ENCODE results near the gene ATG2A. TPM values are rescaled to one million over a fixed set of nuclear protein-coding genes. Genes with fewer than 3 reads are reported as not detected.

ATG2A gene
- total RNA-seq, 5 donors from 2014 or later (not counting 1 experiment from before 2014, with no cell fraction given): 50.9 to 165 (median 55.4) TPM

- no peak overlapping the region for H3K4me3 Mint-ChIP-seq
- CTCF ChIA-PET: no interaction called here
These were observed 30.3 kb upstream of the ATG2A start for GRCh38 chr11:64947208-64947814.

GRCh38 chr11:64936539-64936938, 19.5 kb upstream of the ATG2A start:
- DNase-seq (no peak), ATAC-seq (replicated peaks in 1 of 4) (no peak)
- 72% methylated on average over 4 of the region's 4 CpGs for WGBS (ENCODE audit: insufficient coverage)
- H3K4me3 ChIP-seq (ENCODE audit: control insufficient read depth in 1 of 2, extremely low read depth in 1 of 2, low read length in 1 of 2): no peak overlapping the region
- H3K27ac Mint-ChIP-seq: no peak overlapping the region
- peaks cover 2 to 6% of the 10 kb centered on the region in 2 experiments for H3K27me3 ChIP-seq (replicated peaks in 1 of 2; ENCODE audit: control insufficient read depth in 2 of 2, extremely low read depth in 1 of 2, insufficient read depth in 2 of 2, low read length in 1 of 2)
- H3K36me3 ChIP-seq (ENCODE audit: control insufficient read depth in 2 of 2, extremely low read depth in 1 of 2, insufficient read depth in 1 of 2, low read length in 1 of 2): peaks cover 14 to 17% of the 10 kb centered on the region in 2 donors
- no peaks in the 10 kb centered on the region for H3K9me3 Mint-ChIP-seq
- H3K27me3 Mint-ChIP-seq: peaks cover 2 to 4% of the 10 kb centered on the region in 2 donors
- no peak overlapping the region for H3K27ac ChIP-seq (ENCODE audit: low read length)
- CTCF ChIA-PET: no interaction called here
- POLR2A ChIA-PET: no interaction called here
- no peaks in the 10 kb centered on the region for H3K4me1 Mint-ChIP-seq
- H3K9me3 ChIP-seq: no peaks in the 10 kb centered on the region
- no peaks in the 10 kb centered on the region for H3K4me1 ChIP-seq (ENCODE audit: control insufficient read depth in 1 of 2, extremely low read depth in 1 of 2, insufficient read depth in 2 of 2, low read length in 2 of 2)
- H3K36me3 Mint-ChIP-seq: peaks cover 15% of the 10 kb centered on the region
- no peak overlapping the region for H3K4me3 Mint-ChIP-seq

More at GRCh38 chr11:64947208-64947814, 30.3 kb upstream of the ATG2A start:
- Mint-ChIP-seq H3K36me3 (no peaks in the 10 kb centered on the region), H3K4me1 (no peaks in the 10 kb centered on the region), H3K9me3 (no peaks in the 10 kb centered on the region), H3K27me3 (peaks cover 6% of the 10 kb centered on the region in 2 donors), H3K27ac (no peak overlapping the region)
- Histone ChIP-seq H3K9me3 (no peaks in the 10 kb centered on the region), H3K36me3 (ENCODE audit: control insufficient read depth in 2 of 2, extremely low read depth in 1 of 2, insufficient read depth in 1 of 2, low read length in 1 of 2) (no peaks in the 10 kb centered on the region), H3K4me1 (ENCODE audit: control insufficient read depth in 1 of 2, extremely low read depth in 1 of 2, insufficient read depth in 2 of 2, low read length in 2 of 2) (no peaks in the 10 kb centered on the region), H3K27me3 (replicated peaks in 1 of 2; ENCODE audit: control insufficient read depth in 2 of 2, extremely low read depth in 1 of 2, insufficient read depth in 2 of 2, low read length in 1 of 2) (peaks cover 0 to 10% of the 10 kb centered on the region in 2 experiments), H3K4me3 (ENCODE audit: control insufficient read depth in 1 of 2, extremely low read depth in 1 of 2, low read length in 1 of 2) (no peak overlapping the region), H3K27ac (ENCODE audit: low read length) (no peak overlapping the region)
- ATAC-seq (replicated peaks in 1 of 4): no peak
- WGBS (ENCODE audit: insufficient coverage): 71% methylated on average over 5 of the region's 5 CpGs
- no peak for DNase-seq
- POLR2A ChIA-PET: no interaction called here

DNA sequence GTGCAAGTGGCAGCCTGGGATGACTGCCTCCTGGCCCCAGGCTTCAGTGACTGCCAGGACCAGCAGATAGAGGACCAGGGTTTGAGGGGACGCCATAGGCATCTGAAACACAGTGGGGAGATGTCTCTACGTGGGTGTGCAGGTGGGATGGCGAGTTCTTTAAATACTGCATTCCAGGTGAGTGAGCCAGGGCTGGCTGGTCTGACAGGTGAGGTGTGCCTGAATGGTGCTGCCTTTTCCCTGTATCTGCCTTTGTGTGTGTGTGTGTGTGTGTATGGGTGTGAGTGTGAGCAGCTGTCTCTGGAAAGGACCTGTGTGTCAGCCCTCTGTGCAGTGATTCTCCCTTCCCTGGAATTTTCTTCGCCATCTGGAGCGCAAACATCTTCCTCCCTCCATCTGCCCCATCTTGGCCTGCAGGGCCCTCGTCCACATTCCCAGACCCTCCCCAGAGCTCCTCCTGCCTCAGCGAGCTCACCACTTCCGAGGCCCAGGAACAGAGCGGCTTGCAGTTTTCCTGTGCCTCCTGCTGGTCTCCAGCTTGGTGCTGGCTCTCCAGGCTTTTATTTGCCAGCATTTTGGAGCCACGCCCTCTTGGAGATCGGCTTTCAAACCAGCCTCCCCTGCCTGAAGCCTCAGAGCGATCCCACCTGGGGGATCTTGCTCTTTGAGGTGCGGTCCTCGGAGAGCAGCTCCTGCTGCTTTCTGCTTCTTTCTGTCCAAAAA, 18.5 kb upstream of the ATG2A start, which contains the start of gene GPHA2:
GPHA2 (minus strand) TSS at position 535 of the 723 bp plus-strand sequence; CDS start at position 102, 433 bp downstream.
- Mint-ChIP-seq H3K4me1 (no peaks in the 10 kb centered on the region), H3K4me3 (no peak within 1 kb of the TSS), H3K27me3 (peaks cover 0 to 4% of the 10 kb centered on the region in 2 donors), H3K9me3 (no peaks in the 10 kb centered on the region), H3K27ac (no peak within 1 kb of the TSS), H3K36me3 (peaks cover 25% of the 10 kb centered on the region)
- H3K27me3 ChIP-seq (replicated peaks in 1 of 2; ENCODE audit: control insufficient read depth in 2 of 2, extremely low read depth in 1 of 2, insufficient read depth in 2 of 2, low read length in 1 of 2): peaks cover 2 to 6% of the 10 kb centered on the region in 2 experiments
- H3K9me3 ChIP-seq: no peaks in the 10 kb centered on the region
- ATAC-seq (replicated peaks in 1 of 4): no peak
- 77% methylated on average over 11 of the region's 14 CpGs for WGBS (ENCODE audit: insufficient coverage)
- POLR2A ChIA-PET: no interaction called here
- no peak within 1 kb of the TSS for H3K4me3 ChIP-seq (ENCODE audit: control insufficient read depth in 1 of 2, extremely low read depth in 1 of 2, low read length in 1 of 2)
- DNase-seq: no peak
- no peaks in the 10 kb centered on the region for H3K4me1 ChIP-seq (ENCODE audit: control insufficient read depth in 1 of 2, extremely low read depth in 1 of 2, insufficient read depth in 2 of 2, low read length in 2 of 2)
- H3K27ac ChIP-seq (ENCODE audit: low read length): no peak within 1 kb of the TSS
- H3K36me3 ChIP-seq (ENCODE audit: control insufficient read depth in 2 of 2, extremely low read depth in 1 of 2, insufficient read depth in 1 of 2, low read length in 1 of 2): peaks cover 20 to 26% of the 10 kb centered on the region in 2 donors
- CTCF ChIA-PET: interaction anchor here in 1 of 2 donors (0.6 kb wide), 2 partner anchors 497 to 576 kb away, joined by 3 to 4 read pairs; no protein-coding TSS in a partner anchor

- no peak overlapping the region for H3K27ac ChIP-seq (ENCODE audit: low read length)
- POLR2A ChIA-PET: interaction anchor here in 1 of 2 donors (0.6 kb wide), 1 partner anchor 39 kb away, joined by 9 read pairs; no protein-coding TSS in a partner anchor
- no peaks in the 10 kb centered on the region for H3K4me1 ChIP-seq (ENCODE audit: control insufficient read depth in 1 of 2, extremely low read depth in 1 of 2, insufficient read depth in 2 of 2, low read length in 2 of 2)
These were observed 17.8 kb upstream of the ATG2A start for GRCh38 chr11:64934682-64935358.

GRCh38 chr11:64933935-64934681, 17.1 kb upstream of the ATG2A start:
- peaks cover 23 to 31% of the 10 kb centered on the region in 2 donors for H3K36me3 ChIP-seq (ENCODE audit: control insufficient read depth in 2 of 2, extremely low read depth in 1 of 2, insufficient read depth in 1 of 2, low read length in 1 of 2)
- no peak overlapping the region for H3K4me3 Mint-ChIP-seq
- no peaks in the 10 kb centered on the region for H3K27me3 Mint-ChIP-seq
- no peak for ATAC-seq (replicated peaks in 1 of 4)
- H3K9me3 ChIP-seq: no peaks in the 10 kb centered on the region
- DNase-seq: no peak
- no peaks in the 10 kb centered on the region for H3K4me1 Mint-ChIP-seq
- H3K27ac Mint-ChIP-seq: no peak overlapping the region
- ChIA-PET POLR2A (interaction anchor here (0.6 kb wide), 2 partner anchors 40 to 118 kb away, joined by 8 to 9 read pairs; no protein-coding TSS in a partner anchor), CTCF (no interaction called here)
- H3K4me3 ChIP-seq (ENCODE audit: control insufficient read depth in 1 of 2, extremely low read depth in 1 of 2, low read length in 1 of 2): no peak overlapping the region
- H3K9me3 Mint-ChIP-seq: no peaks in the 10 kb centered on the region
- WGBS (ENCODE audit: insufficient coverage): 86% methylated on average over 6 of the region's 10 CpGs
- peaks cover 0 to 2% of the 10 kb centered on the region in 2 experiments for H3K27me3 ChIP-seq (replicated peaks in 1 of 2; ENCODE audit: control insufficient read depth in 2 of 2, extremely low read depth in 1 of 2, insufficient read depth in 2 of 2, low read length in 1 of 2)
- no peaks in the 10 kb centered on the region for H3K4me1 ChIP-seq (ENCODE audit: control insufficient read depth in 1 of 2, extremely low read depth in 1 of 2, insufficient read depth in 2 of 2, low read length in 2 of 2)
- H3K36me3 Mint-ChIP-seq: peaks cover 37% of the 10 kb centered on the region
- no peak overlapping the region for H3K27ac ChIP-seq (ENCODE audit: low read length)

More at GRCh38 chr11:64934682-64935358, 17.8 kb upstream of the ATG2A start:
- Mint-ChIP-seq H3K9me3 (no peaks in the 10 kb centered on the region), H3K4me3 (no peak overlapping the region), H3K4me1 (no peaks in the 10 kb centered on the region), H3K27ac (no peak overlapping the region), H3K36me3 (peaks cover 32% of the 10 kb centered on the region), H3K27me3 (peaks cover 0 to 4% of the 10 kb centered on the region in 2 donors)
- no peak for DNase-seq
- CTCF ChIA-PET: no interaction called here
- no peak overlapping the region for H3K4me3 ChIP-seq (ENCODE audit: control insufficient read depth in 1 of 2, extremely low read depth in 1 of 2, low read length in 1 of 2)
- no peak for ATAC-seq (replicated peaks in 1 of 4)
- WGBS (ENCODE audit: insufficient coverage): 92% methylated on average over 22 of the region's 27 CpGs
- H3K27me3 ChIP-seq (replicated peaks in 1 of 2; ENCODE audit: control insufficient read depth in 2 of 2, extremely low read depth in 1 of 2, insufficient read depth in 2 of 2, low read length in 1 of 2): peaks cover 0 to 6% of the 10 kb centered on the region in 2 experiments
- H3K9me3 ChIP-seq: no peaks in the 10 kb centered on the region
- H3K36me3 ChIP-seq (ENCODE audit: control insufficient read depth in 2 of 2, extremely low read depth in 1 of 2, insufficient read depth in 1 of 2, low read length in 1 of 2): peaks cover 23 to 30% of the 10 kb centered on the region in 2 donors

Measured in T-cell (primary cell).